Neuronal stem cell (in vitro differentiated cells): ENCODE measurements around the gene APLNR.

Source experiments
- DNase-seq: peaks from one replicate; pipeline ENCODE4 v3.0.0-alpha.2; 2013; ENCODE audit warnings: low spot score
- H2AFZ ChIP-seq: one replicate; pipeline ENCODE4 v1.6.1; 2013; ENCODE audit warnings: mild to moderate bottlenecking, low read length, inconsistent platforms
- H2AK5ac ChIP-seq: 2 replicates; pipeline ENCODE4 v1.6.1; 2013; ENCODE audit warnings: low read depth, mild to moderate bottlenecking, inconsistent platforms, low read length, moderate library complexity, mixed read lengths
- H2BK120ac ChIP-seq: 2 replicates; pipeline ENCODE4 v1.6.1; 2013; ENCODE audit warnings: low read depth, mild to moderate bottlenecking, inconsistent platforms, low read length, moderate library complexity, mixed read lengths
- H2BK12ac ChIP-seq: one replicate; pipeline ENCODE4 v1.6.1; 2013; ENCODE audit warnings: low read length, inconsistent platforms
- H2BK15ac ChIP-seq: 2 replicates; pipeline ENCODE4 v1.6.1; 2013; ENCODE audit warnings: mild to moderate bottlenecking, low read length, inconsistent platforms, mixed read lengths
- H2BK5ac ChIP-seq: one replicate; pipeline ENCODE4 v1.6.1; 2013; ENCODE audit warnings: inconsistent platforms, mild to moderate bottlenecking, low read length, moderate library complexity
- H3K14ac ChIP-seq: one replicate; pipeline ENCODE4 v1.6.1; 2013; ENCODE audit warnings: low read length, inconsistent platforms
- H3K18ac ChIP-seq: 2 replicates; pipeline ENCODE4 v1.6.1; 2013; ENCODE audit warnings: low read length, inconsistent platforms
- H3K23ac ChIP-seq: 2 replicates; pipeline ENCODE4 v1.6.1; 2013; ENCODE audit warnings: low read depth, mild to moderate bottlenecking, mixed read lengths, low read length, inconsistent platforms; ENCODE audit not compliant: poor library complexity
- H3K27ac ChIP-seq: replicated peaks from 3 replicates; pipeline ENCODE4 v1.5.1; 2013; ENCODE audit warnings: low read length, inconsistent platforms
- H3K27me3 ChIP-seq, 3 experiments: 2 replicates each; pipeline ENCODE4 v1.6.1; 2013; ENCODE audit warnings: low read length in 3 of 3, mild to moderate bottlenecking in 2 of 3, inconsistent platforms in 1 of 3, low read depth in 1 of 3, mixed read lengths in 1 of 3, moderate library complexity in 1 of 3; ENCODE audit not compliant: control insufficient read depth in 3 of 3, insufficient read depth in 3 of 3
- H3K36me3 ChIP-seq, 2 donors: replicated peaks in 1 of 2; 2 replicates each; pipeline ENCODE4 v1.6.1; 2013; ENCODE audit warnings: low read length in 2 of 2; ENCODE audit not compliant: control insufficient read depth in 2 of 2, insufficient read depth in 2 of 2
- H3K4ac ChIP-seq: 2 replicates; pipeline ENCODE4 v1.6.1; 2013; ENCODE audit warnings: inconsistent platforms, mild to moderate bottlenecking, low read length, moderate library complexity
- H3K4me1 ChIP-seq, 2 donors: 1 replicate in 1 of 2; 2 replicates in 1 of 2; pipeline ENCODE4 v1.6.1; 2013; ENCODE audit warnings: low read length in 2 of 2, low read depth in 1 of 2; ENCODE audit not compliant: control insufficient read depth in 2 of 2, insufficient read depth in 1 of 2
- H3K4me2 ChIP-seq: one replicate; pipeline ENCODE4 v1.6.1; 2013; ENCODE audit warnings: mild to moderate bottlenecking, low read length, inconsistent platforms; ENCODE audit not compliant: insufficient read depth, poor library complexity, severe bottlenecking
- H3K4me3 ChIP-seq, 2 donors: 2 replicates each; pipeline ENCODE4 v1.5.1; 2013; ENCODE audit warnings: low read length in 2 of 2, mild to moderate bottlenecking in 2 of 2, inconsistent platforms in 1 of 2, moderate library complexity in 1 of 2
- H3K79me1 ChIP-seq: one replicate; pipeline ENCODE4 v1.6.1; 2013; ENCODE audit warnings: low read depth, mild to moderate bottlenecking, inconsistent platforms, low read length, moderate library complexity
- H3K9ac ChIP-seq: one replicate; pipeline ENCODE4 v1.6.1; 2013; ENCODE audit warnings: mild to moderate bottlenecking, low read depth, low read length, inconsistent platforms; ENCODE audit not compliant: poor library complexity
- H3K9me3 ChIP-seq, 2 donors: replicated peaks in 1 of 2; 2 replicates each; pipeline versions ENCODE3 to v1.6.1; 2013; ENCODE audit warnings: low read length in 2 of 2, mild to moderate bottlenecking in 2 of 2, inconsistent platforms in 1 of 2, low read depth in 1 of 2, mixed read lengths in 1 of 2, moderate library complexity in 1 of 2; ENCODE audit not compliant: control insufficient read depth in 2 of 2, insufficient read depth in 1 of 2
- H4K8ac ChIP-seq: one replicate; pipeline ENCODE4 v1.6.1; 2013; ENCODE audit warnings: low read depth, mild to moderate bottlenecking, inconsistent platforms, low read length, moderate library complexity
- H4K91ac ChIP-seq: one replicate; pipeline ENCODE4 v1.6.1; 2013; ENCODE audit warnings: low read length, low read depth, mild to moderate bottlenecking, inconsistent platforms; ENCODE audit not compliant: poor library complexity
- WGBS, 2 donors: extraction: QIAGEN DNeasy Blood & Tissue Kit; methylation state at CpG; one replicate each; pipeline ENCODE4 v1.1.7; 2013; ENCODE audit warnings: missing lambda C conversion rate in 2 of 2, mixed read lengths in 1 of 2; ENCODE audit not compliant: insufficient read length in 2 of 2, insufficient replicate concordance in 1 of 2; ENCODE audit errors: extremely low coverage in 2 of 2; 5-methylcytosine and 5-hydroxymethylcytosine counted together

Gene APLNR

DNA sequence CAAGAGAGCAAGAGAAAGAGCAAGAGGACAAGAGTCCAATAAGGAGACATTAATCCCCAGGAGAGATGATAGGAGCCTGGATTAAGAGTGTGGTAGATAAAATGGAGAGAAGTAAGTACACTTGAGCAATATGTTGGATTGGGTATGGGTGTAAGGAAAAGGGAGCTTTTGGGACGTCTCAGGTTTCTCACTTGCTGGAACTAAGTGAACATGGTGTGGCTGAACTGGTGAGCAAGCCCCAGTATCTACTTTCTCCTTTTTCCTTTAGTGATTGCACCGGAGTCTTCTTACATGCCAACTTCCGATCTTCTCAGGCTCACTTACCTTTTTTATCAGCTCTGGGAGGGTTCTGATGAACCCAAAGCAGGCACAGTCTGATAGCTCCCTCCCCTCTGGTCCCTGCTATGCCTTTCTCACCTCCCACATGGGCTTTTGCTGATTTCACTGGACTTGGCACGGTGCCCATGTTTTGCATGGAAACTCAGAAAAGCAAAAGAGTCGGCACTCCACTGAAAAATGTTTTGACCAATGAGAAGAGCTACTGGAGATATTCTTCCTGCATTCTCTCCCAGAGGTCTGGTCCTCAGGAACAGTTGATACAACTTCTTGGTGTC is 14.5 kb upstream of the APLNR start:
- H3K9me3 ChIP-seq, result peaks cover 0 to 4% of the 10 kb centered on the region in 2 donors
- H3K9ac ChIP-seq, result no peak overlapping the region
- no peak overlapping the region for H2BK15ac ChIP-seq
- H3K36me3 ChIP-seq, result no peaks in the 10 kb centered on the region
- no peaks in the 10 kb centered on the region for H3K79me1 ChIP-seq
- H3K23ac ChIP-seq, result no peak overlapping the region
- no peak overlapping the region for H3K4me3 ChIP-seq
- no peak overlapping the region for H3K27ac ChIP-seq
- H4K91ac ChIP-seq, result no peak overlapping the region
- H3K18ac ChIP-seq, result no peak overlapping the region
- WGBS, 2 donors, result no CpG with 5 or more reads among the region's 5 CpGs
- no peak overlapping the region for H2BK12ac ChIP-seq
- H3K4me2 ChIP-seq, result no peak overlapping the region
- H2BK5ac ChIP-seq, result no peak overlapping the region
- DNase-seq, result no peak
- H3K4me1 ChIP-seq, result peaks cover 3 to 12% of the 10 kb centered on the region in 2 donors
- H3K4ac ChIP-seq, result no peak overlapping the region
- H2BK120ac ChIP-seq, result no peak overlapping the region
- H4K8ac ChIP-seq, result no peak overlapping the region
- H3K14ac ChIP-seq, result no peak overlapping the region
- H2AK5ac ChIP-seq, result no peak overlapping the region
- no peaks in the 10 kb centered on the region for H3K27me3 ChIP-seq
- H2AFZ ChIP-seq, result no peak overlapping the region

DNA sequence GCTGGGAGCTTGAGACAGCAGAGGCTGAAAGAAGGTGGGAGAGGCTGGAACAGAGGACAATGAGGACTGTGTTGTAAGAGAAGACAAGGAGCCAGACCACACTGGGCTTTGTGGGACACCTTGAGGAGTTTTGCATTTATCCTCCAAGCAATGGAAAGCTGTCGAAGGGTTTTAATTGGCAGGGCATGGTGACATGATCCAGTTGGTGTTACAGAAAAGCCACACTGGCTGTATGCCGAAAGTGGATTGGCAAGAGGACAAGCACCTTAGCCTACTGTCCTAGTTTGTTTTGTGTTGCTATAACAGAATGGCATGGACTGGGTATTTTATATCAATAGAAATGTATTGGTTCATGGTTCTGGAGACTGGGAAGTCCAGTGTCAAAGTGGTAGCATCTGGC is 14.0 kb upstream of the APLNR start:
- Histone ChIP-seq H3K23ac (no peak overlapping the region), H3K27ac (no peak overlapping the region), H2BK120ac (no peak overlapping the region), H3K9me3 (no peaks in the 10 kb centered on the region), H2BK5ac (no peak overlapping the region), H2BK15ac (no peak overlapping the region), H2AK5ac (no peak overlapping the region), H3K4me3 (no peak overlapping the region), H3K79me1 (no peaks in the 10 kb centered on the region), H4K91ac (no peak overlapping the region), H3K4ac (no peak overlapping the region), H3K14ac (no peak overlapping the region), H3K4me1 (peaks cover 3 to 12% of the 10 kb centered on the region in 2 donors), H3K18ac (no peak overlapping the region), H2BK12ac (no peak overlapping the region), H3K9ac (no peak overlapping the region), H4K8ac (no peak overlapping the region), H2AFZ (no peak overlapping the region), H3K4me2 (no peak overlapping the region), H3K36me3 (no peaks in the 10 kb centered on the region), H3K27me3 (no peaks in the 10 kb centered on the region)
- DNase-seq, result no peak
- no CpG with 5 or more reads among the region's 2 CpGs for whole genome bisulfite sequencing, 2 donors

DNA sequence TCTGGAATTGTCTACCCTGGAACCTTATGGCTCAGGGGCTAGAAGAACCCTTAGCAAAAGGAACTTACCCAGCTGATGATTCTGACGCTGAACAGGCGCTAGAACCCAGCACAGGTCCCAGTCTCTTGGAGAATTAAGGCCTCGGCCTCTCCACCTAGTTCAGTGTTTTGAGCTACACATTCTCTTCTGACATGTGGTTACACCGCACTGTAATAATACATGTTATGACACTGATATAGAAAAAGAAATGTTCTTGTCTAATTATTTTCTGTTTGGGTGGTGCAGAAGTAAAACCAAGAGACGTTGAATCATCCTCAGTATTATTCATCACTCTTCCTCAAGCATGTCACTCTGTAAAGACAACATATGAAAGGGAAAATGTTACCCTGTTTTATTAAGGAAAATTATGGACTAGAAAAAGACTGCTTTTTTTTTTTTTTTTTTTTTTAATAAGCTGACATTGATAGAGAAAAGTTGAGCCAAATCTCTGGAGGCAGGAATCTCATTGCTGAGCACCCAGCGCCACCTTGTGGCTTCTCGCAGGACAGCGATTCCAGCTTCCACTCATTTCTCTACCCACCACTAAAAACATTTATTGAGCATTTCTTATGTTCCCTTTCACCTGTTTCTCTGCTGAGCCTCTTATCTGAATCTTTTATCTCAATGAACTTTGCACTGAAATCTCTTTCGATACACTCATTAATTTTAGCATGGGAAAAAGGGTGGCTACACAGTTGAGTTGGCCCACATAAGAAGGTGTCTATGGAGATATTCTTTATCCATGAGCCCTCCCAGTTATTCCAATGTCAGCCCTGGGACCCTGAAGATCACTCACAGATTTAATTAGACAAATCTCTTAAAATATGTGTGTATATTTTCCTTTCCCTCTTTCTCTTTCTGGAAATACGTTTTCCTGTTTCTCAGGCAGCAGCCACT is 12.6 kb upstream of the APLNR start:
- H3K36me3 ChIP-seq, result no peaks in the 10 kb centered on the region
- H2AFZ ChIP-seq, result peak overlapping the region; percentile 87
- no peak overlapping the region for H2AK5ac ChIP-seq
- no peak overlapping the region for H3K4me3 ChIP-seq
- H3K79me1 ChIP-seq, result no peaks in the 10 kb centered on the region
- H2BK5ac ChIP-seq, result no peak overlapping the region
- no peak overlapping the region for H4K91ac ChIP-seq
- no peak overlapping the region for H3K14ac ChIP-seq
- no peak overlapping the region for H3K4ac ChIP-seq
- H3K9me3 ChIP-seq, result no peaks in the 10 kb centered on the region
- no peak overlapping the region for H2BK120ac ChIP-seq
- peak; percentile 58 for DNase-seq
- H3K4me2 ChIP-seq, result no peak overlapping the region
- H3K18ac ChIP-seq, result no peak overlapping the region
- no peak overlapping the region for H3K9ac ChIP-seq
- no peaks in the 10 kb centered on the region for H3K27me3 ChIP-seq
- H2BK15ac ChIP-seq, result no peak overlapping the region
- no peak overlapping the region for H3K23ac ChIP-seq
- no peak overlapping the region for H4K8ac ChIP-seq
- no peak overlapping the region for H2BK12ac ChIP-seq
- no CpG with 5 or more reads among the region's 10 CpGs for WGBS, 2 donors
- H3K27ac ChIP-seq, result no peak overlapping the region
- H3K4me1 ChIP-seq, result peaks cover 3 to 9% of the 10 kb centered on the region in 2 donors

DNA sequence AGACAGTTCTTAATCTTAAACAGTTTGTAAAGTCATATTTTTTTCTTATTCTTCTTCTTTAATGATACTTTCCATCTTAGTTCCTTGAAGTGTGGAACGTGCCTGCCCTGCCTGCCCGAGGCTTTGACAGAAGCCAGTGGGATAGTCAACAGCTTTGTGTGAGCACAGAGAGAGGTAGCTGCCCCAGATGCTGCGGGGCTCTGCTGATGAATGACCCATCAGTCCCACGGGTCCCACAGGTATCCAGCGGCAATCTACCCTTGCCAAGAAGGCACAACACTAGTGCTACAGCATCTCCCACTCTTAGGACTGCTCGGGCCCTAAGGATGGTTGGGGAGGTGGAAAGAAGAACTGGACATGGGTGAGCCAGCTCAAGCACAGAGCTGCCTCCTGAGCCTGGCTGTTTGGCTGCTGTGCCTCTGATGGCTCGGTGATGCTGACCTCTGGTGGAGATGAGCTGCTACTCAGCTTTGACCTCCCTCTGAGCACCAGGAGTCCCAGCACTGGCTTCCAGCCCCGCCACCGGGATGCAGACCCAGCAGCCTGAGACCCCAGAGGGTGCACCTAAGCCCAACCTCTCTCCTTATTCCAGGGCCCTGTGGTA is 11.8 kb upstream of the APLNR start:
- H3K23ac ChIP-seq, result no peak overlapping the region
- H3K27me3 ChIP-seq, result no peaks in the 10 kb centered on the region
- H4K91ac ChIP-seq, result no peak overlapping the region
- peak overlapping the region; percentile 48 for H2BK12ac ChIP-seq
- H3K14ac ChIP-seq, result no peak overlapping the region
- DNase-seq, result peak; percentile 79
- no peak overlapping the region for H3K9ac ChIP-seq
- no peak overlapping the region for H2AK5ac ChIP-seq
- H3K4me3 ChIP-seq, result no peak overlapping the region
- peak overlapping the region; percentile 87 for H2AFZ ChIP-seq
- no peak overlapping the region for H4K8ac ChIP-seq
- no CpG with 5 or more reads among the region's 9 CpGs for WGBS, 2 donors
- H3K79me1 ChIP-seq, result no peaks in the 10 kb centered on the region
- no peak overlapping the region for H3K27ac ChIP-seq
- no peak overlapping the region for H2BK15ac ChIP-seq
- no peak overlapping the region for H2BK120ac ChIP-seq
- no peaks in the 10 kb centered on the region for H3K9me3 ChIP-seq
- no peak overlapping the region for H2BK5ac ChIP-seq
- peaks cover 2 to 3% of the 10 kb centered on the region in 2 donors for H3K4me1 ChIP-seq
- no peak overlapping the region for H3K4ac ChIP-seq
- H3K18ac ChIP-seq, result peak overlapping the region; percentile 81
- no peaks in the 10 kb centered on the region for H3K36me3 ChIP-seq
- no peak overlapping the region for H3K4me2 ChIP-seq
